OCI-M2 (cell line): ENCODE results near the gene P2RX3.
"Not testable (repeated sequence)": the region's sequence is repeated elsewhere in the genome, so short reads cannot be mapped to it uniquely, and the experiment has no call there.

ENCODE experiments used
- DNase-seq: peaks from one replicate; lab custom pipeline; 2025; ENCODE audit not compliant: unreplicated experiment; lab: John Stamatoyannopoulos, UW

P2RX3 gene

DNA sequence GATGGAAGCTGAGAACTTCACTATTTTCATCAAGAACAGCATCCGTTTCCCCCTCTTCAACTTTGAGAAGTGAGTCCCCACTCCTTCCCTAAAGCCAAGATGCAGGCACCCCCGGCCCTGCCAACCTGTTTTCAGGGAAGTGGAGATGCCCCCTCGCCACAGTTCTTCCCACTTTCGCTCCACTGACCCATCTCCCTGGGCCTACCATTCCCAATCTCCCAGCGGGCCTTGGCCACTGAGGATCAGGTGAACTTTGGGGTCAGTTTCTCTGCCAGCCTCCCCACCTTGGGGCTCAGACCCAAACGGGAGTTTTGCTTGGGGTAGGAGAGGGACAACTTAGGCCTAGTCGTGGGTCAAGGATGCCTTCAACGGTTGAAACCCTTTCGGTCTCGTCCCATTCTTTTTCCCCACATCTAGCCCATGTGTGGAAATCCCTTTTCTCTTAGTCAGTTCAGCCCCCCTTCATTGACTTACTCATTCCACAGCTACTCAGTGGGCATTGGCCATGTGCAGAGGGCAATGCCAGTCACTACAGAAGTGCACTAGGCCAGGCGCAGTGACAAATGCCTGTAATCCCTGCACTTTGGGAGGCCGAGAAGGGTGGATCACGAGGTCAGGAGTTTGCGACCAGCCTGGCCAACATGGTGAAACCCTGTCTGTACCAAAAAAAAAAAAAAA, 10.6 kb downstream of the P2RX3 start:
- DNase-seq, result no peak

DNA sequence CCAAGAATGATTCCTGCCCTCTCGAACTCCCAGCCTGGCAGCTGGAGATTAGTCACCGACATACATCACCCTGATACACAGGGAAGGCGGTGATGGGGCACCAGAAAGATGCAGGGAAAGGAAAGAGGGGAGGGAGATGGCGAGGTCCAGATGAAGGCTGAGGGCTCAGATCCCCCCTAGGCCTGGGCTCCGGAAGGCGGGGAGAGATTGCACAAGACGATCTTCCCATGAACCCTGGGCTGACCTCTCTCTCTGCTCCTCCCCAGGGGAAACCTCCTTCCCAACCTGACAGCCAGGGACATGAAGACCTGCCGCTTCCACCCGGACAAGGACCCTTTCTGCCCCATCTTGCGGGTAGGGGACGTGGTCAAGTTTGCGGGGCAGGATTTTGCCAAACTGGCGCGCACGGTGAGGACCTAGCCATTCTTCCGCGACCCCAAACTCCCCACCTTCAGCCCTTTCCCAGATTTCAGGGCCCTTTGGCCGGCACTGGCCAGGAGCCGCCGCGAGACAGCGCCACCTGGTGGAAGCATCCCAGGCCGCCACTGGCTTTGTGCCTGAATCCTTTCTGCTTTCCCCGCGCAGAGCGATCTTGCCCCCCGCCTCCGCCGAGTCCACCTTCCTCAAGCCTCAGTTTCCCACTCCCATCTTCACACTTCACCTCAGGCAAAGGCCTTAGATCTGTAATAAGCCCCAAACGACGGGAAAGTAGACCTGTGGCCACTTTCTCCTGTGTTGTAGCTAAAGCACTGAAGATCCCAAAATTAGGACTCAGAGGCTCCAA, 11.5 kb downstream of the P2RX3 start:
- DNase-seq, result no peak

DNA sequence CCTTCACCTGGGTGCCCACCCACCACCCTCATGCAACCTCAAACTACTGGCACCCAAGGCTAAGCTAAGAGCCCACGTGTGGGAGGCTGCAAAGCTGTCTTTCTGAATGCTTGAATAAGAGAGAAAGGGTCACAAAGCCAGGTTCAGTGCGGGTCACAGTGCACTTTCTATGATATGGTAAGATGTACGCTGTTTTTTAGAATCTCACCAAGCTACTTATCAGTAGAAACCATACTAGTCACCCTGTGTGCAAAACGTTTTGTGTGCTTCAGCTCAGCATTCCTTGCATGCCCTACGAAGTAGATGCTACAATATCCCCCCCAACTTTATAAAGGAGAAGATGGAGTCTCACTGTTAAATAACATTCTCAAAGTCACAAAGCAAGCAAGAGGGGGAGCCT, 14.9 kb downstream of the P2RX3 start:
- DNase-seq, result no peak

DNA sequence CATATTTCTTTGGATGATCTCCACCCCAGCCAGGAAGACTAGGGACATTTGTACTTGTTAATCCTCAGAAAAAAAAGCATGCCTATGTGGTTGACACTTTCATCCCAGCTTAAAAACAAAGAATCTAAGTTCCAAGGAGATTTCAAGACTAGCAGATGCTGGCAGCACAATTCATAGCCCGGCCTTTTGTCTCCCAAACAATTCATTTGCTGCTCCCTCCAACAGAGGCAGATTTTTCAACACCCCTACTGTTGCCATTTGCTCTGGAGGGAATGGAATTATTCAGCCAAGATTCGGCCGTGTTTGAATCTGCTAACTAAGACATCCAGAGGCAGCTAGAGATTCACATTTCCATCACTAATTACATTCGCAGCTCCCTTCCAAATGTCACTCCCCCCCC, 15.3 kb downstream of the P2RX3 start:
- DNase-seq, result no peak

DNA sequence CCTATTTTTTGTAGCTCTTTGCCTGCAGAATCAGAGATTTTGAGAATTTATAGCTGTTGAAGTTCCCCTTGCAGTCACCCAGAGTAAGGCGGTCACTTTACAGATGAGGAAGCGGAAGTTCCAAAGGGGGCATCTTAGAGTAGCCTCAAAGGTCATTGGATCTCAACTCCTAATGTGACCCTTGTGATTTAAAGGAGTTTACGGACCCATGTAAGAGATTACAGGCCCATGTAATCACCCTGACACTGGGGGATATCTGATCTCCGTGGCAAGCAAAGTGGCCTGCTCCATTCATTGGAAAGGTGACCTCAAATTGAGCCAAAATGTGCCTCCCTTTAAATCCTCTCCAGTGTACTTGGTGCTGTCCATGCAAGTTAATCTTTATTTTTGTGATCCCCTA, 15.7 kb downstream of the P2RX3 start:
- DNase-seq, result no peak

DNA sequence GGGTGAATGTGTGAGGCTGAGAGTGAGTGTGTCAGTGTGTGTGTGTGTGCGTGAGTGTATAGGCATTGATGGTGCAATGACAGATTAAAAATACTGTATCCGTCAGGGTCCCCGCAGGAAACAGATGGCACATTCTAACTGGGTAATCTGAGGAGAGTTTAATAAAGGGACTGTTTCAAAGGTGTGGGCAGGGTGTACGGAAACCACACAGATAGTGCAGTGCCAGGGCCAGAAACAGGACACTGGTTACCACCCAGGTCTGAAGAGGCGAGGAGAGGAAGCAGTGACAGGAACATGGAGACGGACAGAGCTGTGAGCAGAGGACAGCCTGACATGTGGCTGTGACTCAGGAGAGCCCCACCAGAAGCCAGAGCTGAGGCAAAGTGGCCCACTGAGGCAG, 16.5 kb downstream of the P2RX3 start:
- no peak for DNase-seq

DNA sequence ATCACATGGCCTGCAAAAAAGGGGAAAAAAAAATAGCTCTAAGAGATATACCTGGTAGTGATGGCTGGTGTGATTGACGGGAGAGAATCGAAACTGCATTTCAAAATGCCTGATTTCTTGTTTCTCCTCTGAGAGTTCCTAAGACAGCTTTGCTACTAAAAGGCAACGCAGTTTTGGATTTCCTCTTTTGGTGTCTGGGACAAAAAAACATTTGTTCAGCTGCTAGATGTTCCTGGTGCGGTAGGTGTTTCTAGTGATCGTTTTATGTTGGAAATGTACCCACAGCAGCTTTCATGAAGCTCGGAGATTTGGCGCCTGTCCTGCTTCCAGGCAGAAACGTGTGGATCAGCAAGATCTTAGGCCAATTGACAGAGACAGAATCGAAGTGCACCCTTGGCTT, 18.1 kb downstream of the P2RX3 start:
- DNase-seq, result no peak

DNA sequence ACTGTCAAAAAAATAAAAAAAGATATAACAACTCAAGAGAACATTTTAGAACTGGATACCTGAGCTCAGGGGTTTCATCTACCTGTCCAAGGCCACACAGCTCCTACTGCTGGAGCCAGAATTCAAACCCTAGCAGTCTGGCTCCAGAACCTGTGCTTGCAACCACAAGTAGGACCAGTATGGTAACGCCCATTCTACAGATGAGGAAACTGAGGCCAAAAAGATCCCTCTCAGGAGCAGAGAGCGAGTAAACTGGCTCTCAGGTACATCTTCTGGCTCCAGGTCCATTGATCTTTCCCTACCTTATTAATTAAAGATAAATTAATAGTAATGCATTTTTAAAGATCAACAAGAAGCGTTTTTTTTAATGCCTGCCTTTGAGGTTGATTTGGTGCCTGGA, 19.2 kb downstream of the P2RX3 start:
- no peak for DNase-seq

DNA sequence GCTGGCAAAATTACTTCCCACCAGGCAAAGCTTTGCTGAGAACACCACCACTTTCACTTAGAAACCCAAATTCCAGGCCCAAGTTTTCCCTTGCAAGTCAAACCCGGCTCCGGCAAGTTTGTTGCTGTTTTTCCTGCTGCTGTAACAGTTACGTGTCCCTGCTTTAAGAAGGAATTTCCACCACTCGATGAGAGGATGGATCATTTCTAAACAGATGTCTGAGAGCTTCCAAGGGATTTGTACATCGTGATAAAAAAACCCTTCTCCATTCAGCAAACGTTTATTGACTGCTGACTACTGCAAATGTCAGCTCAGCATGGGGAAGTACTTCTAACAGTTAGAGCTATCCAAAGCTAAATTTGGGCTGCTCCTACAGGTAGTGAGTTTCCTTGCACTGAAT, 19.7 kb downstream of the P2RX3 start:
- DNase-seq, result no peak

DNA sequence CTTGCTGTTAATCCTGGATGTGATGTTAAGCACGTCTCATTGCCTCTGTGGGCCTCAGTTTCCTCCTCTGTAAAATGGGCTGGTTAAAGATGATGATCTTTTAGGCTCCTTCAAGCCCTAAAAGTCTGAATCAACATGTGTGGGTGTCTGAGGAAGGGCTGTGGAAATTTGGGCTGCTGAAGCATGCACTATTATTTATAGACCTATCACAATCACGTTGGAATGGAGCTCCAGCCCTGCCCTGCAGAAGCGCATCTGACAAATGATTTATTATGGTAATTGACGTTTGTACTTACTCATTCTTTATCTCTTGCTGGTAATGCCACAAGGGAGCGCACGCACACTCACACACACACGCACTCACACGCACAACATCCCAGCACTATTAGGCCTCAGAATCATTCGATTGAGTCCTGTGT, 20.4 kb downstream of the P2RX3 start:
- DNase-seq, result no peak

DNA sequence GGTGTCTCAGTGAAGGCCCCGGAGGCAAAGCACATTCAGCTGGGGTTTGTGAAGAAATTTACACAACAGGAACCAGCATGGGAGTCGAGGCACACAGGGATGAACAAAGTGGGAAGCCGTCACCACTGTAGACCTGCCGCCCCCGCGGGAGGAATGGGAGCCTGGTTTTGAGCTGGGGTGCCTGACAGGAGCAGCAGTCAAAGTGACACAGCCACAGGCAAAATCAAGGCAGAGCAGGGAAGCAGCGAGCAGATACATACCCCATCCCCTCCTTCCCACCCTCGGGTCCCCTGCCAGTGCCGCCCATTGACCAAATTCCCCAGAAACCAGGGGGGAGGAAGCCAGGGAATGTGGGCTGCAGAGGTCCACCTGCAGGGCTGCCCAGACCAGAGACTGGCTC, 20.8 kb downstream of the P2RX3 start:
- no peak for DNase-seq

DNA sequence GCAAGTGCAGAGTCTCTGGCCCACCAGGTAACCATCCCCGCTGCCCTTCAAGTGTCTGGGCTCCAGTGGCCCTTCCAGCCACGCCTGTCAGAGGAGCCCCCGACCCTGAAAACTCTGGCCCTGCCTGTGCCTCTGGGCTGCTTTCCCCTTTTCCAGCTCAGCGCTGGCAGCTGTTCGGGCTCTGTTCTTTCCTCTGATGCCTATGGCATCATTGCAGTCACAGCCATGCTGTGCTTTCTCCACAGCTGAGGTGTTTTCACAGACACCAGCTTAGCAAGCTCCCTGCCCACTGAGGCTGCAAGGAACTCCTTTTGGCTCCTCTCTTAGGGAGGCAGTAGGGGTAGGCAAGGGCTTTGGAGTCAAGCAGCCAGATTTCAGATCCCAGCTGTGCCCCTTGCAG, 21.2 kb downstream of the P2RX3 start:
- no peak for DNase-seq

DNA sequence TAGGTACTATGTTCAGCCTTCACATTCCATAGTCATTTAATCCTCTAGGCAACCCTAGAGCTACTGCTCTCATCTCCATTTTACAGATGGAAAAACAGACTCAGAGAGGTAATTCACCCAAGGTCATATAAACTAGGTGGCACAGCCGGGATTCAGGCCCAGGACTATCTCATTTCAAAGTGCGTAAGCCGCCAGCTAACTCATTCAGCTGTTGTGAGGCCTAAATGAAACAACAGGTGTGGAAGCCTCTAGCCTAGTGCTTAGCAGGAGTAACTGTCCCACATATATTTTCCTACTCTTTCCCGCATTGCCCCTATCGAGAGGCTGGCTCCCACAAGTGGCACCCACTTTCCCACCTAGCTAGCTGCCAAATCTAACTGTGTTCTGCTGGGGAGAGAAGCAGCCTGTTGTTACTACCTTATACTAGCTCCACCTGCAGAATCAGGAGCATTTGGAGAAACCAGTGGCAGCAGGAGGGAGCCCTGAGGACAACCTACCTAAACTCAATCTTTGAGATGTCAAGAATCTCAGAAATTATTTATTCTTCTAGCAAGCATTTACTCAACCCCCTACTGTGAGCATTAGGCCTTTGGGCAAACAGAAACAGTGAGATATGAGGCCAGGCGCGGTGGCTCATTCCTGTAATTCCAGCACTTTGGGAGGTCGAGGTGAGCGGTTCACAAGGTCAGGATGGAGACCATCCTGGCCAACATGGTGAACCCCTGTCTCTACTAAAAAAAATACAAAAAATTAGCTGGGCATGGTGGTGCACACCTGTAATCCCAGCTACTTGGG, 21.9 kb downstream of the P2RX3 start:
- DNase-seq, result no peak

DNA sequence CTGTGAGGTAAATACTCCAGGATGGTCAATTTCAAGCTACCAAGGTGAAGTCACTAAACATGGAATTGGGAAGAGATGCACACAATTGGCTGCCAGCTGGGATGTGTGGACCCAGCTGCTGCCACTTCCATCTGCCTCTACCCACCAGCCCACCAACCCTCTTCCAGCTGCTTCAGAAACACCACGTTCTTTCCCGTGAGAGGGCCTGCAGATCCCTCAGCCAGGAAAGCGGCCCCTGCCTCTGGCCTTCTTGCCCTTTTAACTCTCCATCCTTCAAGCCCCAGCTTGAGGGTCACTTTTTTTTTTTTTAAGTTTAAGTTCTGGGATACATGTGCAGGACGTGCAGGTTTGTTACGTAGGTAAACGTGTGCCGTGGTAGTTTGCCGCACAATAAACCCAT, 22.8 kb downstream of the P2RX3 start:
- DNase-seq, result no peak

DNA sequence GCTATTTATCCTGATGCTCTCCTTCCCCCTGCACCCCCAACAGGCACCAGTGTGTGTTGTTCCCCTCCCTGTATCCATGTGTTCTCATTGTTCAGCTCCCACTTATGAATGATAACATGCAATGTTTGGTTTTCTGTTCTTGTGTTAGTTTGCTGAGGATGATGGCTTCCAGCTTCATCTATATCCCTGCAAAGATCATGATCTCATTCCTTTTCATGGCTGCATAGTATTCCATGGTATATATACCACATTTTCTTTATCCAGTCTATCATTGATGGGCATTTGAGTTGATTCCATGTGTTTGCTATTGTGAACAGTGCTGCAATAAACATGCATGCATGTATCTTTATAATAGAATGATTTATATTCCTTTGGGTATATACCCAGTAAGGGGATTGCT, 23.3 kb downstream of the P2RX3 start:
- not testable (repeated sequence) for DNase-seq

DNA sequence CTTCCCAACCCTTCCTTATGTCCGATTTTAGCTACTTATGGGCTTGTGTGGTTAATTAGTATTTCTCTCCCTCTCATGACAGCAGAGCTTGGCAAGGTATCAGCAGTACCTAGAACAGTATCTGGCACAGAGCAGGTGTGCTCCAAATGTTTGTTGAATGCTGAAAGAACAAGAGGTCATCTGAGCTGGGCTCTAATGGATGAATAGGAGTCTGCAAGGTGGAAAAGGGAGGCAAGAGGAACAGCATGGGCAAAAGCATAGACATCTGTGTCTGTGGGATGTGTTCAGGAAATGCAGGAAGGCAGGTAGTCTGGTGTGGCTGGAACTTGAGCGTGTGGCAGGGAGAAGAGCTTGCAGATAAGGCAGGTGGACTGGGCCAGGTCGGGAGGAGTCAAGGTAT, 23.8 kb downstream of the P2RX3 start:
- no peak for DNase-seq

DNA sequence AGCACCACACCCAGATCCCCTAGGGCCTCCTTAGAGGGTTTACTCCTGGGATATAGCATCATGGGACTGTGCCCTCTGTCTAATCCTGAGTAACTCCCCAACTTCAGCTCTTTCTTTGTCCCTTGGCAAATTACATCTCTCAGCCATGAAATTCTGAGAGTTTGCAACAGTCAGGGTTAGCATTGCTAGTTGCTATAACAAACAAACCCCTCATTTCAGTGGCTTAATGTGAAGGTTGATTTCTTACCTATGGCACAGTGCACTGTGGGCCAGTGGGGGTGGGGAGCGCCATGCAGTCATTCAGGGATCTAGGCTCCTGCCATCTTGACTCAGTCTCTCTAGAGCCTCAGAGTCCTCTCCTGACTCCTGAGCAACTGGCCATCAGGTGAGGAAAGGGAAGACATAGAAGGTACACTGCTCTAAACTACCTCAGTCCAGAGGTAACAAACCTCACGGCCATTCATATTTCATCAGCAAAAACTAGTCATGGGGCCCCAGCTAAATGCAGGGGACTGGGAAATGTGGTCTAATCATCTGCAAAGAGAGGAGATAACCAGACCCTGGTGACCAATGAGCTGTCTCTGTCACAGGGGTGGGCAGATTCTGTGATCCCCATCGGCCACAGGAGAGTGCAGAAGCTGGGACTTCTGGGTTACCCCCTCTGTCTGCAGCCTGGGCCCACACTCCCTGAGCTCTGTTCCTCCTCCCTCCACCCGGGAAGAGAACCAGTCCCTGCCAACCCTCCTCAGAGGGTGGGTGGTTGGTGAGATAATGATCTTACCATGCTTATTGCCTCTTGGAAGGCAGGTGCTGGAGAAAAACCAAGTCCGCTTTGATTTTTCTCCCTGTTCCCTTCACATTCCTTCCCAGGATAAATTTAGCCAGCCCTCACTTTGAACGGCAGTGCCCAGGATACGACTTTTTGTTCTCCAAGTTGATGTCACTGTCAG, 25.3 kb downstream of the P2RX3 start:
- DNase-seq, result no peak

DNA sequence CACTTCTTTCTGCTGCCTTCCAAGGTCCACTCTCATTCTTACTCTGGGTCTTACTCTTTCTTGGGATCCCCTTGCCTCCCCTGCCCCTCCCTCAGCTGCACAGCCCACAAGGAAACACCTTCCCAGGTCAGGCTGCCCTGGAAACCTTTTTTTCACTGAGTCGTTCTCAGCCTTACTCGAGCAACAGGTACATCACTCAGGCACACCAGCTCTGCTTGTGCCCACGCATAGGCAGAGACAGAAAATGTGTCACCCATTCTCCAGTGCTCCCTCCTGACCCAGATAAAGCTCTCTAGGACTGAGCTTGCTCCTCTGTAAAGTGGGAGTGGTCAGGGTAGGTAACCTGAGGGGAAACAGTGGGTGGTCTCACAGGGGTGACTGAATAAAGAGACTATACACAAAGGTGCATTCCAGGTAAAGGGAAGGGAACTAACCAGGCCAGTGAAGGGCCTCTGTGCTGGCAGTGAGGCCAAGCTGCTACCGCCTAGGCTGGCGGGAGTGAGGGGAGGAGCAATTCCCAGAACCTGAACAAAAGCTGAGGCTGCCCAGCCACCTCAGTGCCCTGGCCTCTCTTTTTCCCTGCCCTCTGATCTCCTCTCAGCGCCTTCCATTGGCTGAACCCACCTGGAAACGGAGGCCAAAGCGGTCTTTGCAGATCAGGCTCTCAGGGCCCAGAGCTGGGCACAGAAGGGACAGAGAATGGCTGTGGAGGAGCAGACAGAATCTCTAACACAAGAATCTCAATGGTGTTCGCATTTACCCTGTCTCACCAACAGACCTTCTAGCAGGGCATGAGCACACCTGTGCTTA, 26.9 kb downstream of the P2RX3 start:
- DNase-seq, result no peak

DNA sequence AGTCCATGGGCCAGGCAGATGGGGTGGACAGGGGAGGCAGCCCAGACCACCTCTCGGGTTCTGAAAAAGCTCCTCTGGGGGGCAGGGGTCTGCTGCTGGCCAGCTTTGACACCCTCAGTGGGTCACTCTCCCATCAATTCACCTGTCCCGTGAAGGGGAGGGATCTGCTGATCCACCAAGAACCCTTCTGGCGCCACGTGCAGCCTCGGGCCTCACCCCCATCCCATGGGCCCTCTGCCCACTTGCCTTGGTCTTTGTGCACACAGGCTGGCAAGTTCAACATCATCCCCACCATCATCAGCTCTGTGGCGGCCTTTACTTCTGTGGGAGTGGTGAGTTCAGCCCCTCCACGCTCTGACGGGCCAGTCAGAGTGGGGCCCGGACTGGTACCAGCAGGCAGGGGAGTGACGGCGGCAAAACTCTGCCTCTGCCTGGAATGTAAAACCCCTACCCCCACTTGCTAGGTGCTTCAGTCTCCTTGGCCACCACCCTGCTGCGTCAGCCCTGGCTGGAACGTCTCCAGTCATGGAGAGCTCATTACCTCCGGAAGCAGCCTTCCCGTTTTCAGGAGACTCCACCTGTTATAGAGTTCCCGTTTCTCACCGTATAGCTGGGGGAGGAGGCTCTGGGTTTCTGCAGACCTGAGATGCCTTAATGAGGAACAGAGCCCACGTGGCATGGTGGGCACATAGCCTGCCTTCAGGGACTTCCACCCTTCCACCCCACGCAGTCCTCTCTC, 30.1 kb downstream of the P2RX3 start:
- no peak for DNase-seq
